ENCODE measurements around the gene CUBN.
A peak's percentile ranks its signal among the peaks of the same experiment; 100 is the strongest.

CUBN gene

DNA sequence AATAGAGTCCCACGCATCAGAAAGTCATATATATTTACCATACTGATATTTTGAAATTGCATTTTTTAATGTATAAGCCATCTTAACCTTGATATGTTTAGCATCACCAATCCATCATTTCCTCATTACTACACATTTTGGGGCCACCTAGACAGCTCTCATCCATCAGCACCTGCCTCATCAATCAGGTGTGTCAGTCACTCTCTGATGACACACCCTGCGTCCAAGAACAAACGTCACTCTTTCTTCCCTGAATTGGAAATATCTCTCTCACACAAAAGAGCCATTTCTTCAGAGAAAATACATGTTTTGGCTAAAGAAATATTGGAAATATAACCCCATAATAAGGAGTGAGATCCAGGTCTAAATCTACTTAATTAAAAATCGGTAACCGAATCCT, 273.5 kb downstream of the CUBN start:
- Histone ChIP-seq H3K4me3 (no peak overlapping the region), H3K27ac (no peak overlapping the region)
- TF ChIP-seq, protein P1, sequence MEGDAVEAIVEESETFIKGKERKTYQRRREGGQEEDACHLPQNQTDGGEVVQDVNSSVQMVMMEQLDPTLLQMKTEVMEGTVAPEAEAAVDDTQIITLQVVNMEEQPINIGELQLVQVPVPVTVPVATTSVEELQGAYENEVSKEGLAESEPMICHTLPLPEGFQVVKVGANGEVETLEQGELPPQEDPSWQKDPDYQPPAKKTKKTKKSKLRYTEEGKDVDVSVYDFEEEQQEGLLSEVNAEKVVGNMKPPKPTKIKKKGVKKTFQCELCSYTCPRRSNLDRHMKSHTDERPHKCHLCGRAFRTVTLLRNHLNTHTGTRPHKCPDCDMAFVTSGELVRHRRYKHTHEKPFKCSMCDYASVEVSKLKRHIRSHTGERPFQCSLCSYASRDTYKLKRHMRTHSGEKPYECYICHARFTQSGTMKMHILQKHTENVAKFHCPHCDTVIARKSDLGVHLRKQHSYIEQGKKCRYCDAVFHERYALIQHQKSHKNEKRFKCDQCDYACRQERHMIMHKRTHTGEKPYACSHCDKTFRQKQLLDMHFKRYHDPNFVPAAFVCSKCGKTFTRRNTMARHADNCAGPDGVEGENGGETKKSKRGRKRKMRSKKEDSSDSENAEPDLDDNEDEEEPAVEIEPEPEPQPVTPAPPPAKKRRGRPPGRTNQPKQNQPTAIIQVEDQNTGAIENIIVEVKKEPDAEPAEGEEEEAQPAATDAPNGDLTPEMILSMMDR (IDR thresholded peaks at IDR 0.05): no peak
- no peak for DNase-seq (ENCODE audit: low spot score)

DNA sequence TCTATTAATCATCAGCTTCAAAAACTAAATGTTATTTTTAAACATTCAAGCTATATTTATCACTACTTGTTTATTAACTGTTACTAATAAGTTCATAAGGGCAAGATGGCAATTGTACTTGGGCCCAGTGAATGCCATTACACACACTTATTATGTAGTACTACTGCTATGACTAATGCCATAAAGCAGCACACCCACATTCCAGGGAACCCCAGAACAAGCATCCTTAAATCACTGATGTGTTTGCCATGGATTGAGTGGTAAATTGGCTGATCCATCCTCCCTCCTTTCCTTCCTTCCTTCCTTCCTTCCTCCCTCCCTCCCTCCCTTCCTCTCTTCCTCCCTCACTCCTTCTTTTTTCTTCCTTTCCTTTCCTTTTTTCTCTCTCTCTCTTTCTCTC, 275.0 kb downstream of the CUBN start:
- Histone ChIP-seq H3K4me3 (no peak overlapping the region), H3K27ac (no peak overlapping the region)
- no peak for DNase-seq (ENCODE audit: low spot score)
- TF ChIP-seq, protein P1 (IDR thresholded peaks at IDR 0.05): no peak

DNA sequence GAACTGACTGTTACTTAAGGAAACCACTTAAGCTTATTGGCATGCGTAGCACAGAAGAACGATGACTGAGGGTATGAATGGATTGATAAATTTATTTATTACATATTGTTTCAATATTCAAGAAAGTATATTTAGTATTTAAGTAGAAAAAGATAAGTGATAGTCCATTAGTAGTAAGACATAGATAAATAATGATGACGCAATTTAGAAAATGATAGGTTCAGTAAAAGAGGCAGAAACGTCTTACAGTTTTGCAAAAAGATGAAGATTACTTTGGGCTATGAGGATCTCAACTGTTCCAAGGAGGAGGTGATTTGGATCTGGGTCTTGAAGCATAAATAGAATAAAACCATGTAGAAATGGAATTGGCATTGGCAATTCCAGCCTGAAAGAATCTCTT, 275.8 kb downstream of the CUBN start:
- Histone ChIP-seq H3K27ac (no peak overlapping the region), H3K4me3 (no peak overlapping the region)
- TF ChIP-seq, protein P1 (IDR thresholded peaks at IDR 0.05): no peak
- DNase-seq (ENCODE audit: low spot score): no peak

DNA sequence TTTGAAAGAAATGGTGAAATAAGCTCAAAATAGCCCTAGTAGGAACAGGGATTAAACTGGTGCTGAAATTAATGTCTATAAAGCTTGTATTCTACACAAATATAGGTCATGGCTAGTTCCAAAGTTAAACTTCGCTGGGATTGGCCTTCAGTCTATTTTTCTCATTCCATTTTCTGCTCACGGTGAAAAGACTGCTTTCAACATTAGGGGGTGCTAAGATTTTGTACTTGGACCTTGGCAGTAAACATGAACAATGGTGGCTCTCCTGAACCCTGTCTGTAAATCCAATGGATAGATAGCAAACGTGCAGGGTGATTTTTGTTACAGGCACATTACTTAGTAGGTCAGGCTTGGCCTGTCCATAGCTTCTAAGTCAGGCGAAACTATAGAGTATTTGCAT, 276.4 kb downstream of the CUBN start:
- DNase-seq (ENCODE audit: low spot score): no peak
- H3K27ac ChIP-seq: peak overlapping the region; percentile 28 to 41
- no peak overlapping the region for H3K4me3 ChIP-seq
- TF ChIP-seq, protein P1 (IDR thresholded peaks at IDR 0.05): no peak

DNA sequence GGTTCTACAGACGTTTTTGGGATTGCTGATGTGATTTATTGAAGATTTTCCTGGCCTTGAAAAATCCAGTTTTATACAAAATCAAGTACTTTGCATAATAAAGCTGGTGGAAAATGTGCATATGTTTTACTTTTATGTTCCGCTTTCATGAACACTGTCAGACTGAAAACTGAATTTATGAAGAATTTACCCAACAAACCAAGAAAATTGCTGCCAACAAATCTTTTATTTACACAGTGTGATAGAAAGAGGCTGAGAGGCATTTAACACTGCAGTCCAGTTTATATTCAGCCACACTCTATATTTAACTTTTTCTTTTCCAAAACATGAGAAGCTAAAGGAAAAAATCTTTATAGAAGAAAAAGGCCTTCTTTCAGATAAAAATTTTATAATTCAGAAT, 277.0 kb downstream of the CUBN start:
- no peak overlapping the region for H3K4me3 ChIP-seq
- H3K27ac ChIP-seq: peak overlapping the region; percentile 28 to 46
- TF ChIP-seq, protein P1 (IDR thresholded peaks at IDR 0.05): no peak
- no peak for DNase-seq (ENCODE audit: low spot score)

DNA sequence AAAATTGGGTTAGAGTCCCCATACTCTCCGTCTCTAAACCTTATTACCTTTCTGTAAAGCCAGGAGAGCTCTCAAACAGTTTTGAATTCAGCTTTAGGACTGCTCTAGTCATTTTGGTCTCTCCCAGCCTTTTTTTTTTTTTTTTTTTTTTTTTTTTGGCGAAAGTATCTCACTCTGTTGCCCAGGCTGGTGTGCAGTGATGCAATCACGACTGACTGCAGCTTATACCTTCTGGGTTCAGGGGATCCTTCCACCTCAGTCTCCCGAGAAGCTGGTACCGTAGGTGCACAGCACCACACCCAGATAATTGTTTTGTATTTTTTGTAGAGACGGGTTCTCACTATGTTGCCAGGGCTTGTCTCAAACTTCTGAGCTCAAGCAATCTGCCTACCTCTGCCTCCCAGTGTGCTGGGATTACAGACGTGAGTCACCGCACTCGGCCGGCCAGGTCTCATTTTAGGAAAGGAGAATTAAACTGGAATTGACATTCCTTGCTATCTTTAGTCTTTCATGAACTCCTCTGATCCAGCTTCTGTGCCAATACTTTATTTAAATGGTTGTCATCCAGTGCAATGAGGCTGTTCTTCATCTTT, 281.0 kb downstream of the CUBN start:
- DNase-seq (ENCODE audit: low spot score): no peak
- TF ChIP-seq, protein P1 (IDR thresholded peaks at IDR 0.05): no peak
- peak overlapping the region; percentile 26 for H3K4me3 ChIP-seq
- H3K27ac ChIP-seq: peak overlapping the region; percentile 35 to 72

DNA sequence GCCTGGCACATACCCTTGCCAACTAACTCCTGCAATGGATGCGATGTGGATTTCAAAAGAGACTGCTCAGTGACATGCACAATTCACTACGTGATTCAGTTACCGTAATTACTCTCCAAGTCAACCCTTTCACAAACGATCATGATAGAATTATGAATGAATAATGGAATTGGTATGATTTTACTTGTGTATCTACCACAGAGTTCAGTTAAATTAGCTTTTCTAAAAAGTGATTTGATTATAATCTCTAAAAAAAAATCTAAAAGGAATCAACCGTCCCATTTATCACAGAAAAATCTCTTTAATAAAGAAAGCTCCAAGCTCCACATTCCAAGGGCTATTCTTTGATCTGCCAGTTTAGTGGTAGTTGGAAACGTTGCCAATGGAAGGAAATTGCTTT, 282.0 kb downstream of the CUBN start:
- TF ChIP-seq, protein P1 (IDR thresholded peaks at IDR 0.05): no peak
- Histone ChIP-seq H3K4me3 (no peak overlapping the region), H3K27ac (no peak overlapping the region)
- no peak for DNase-seq (ENCODE audit: low spot score)

Data from coronary artery (tissue), 2 donors.